Neural cell (in vitro differentiated cells): ENCODE measurements around the gene MYO15A. TPM values are rescaled to one million over a fixed set of nuclear protein-coding genes. Genes with fewer than 3 reads are reported as not detected.

ENCODE experiments used
- H2AFZ ChIP-seq: fragments of 200-600, 300-800 bp; sonication (generic), shearing (Covaris generic); 2 replicates; pipeline ENCODE4 v1.6.0; 2014; ENCODE audit warnings: low read depth, mild to moderate bottlenecking, antibody characterized with exemption, low read length, moderate library complexity
- H3F3A ChIP-seq: fragments of 200-600 bp; shearing (Covaris generic); 2 replicates; pipeline ENCODE4 v1.6.1; 2016; ENCODE audit warnings: mild to moderate bottlenecking, moderate library complexity, mixed read lengths, antibody characterized with exemption, low read length; ENCODE audit not compliant: insufficient read depth, poor library complexity, severe bottlenecking
- H3K27ac ChIP-seq: fragments of 200-600, 300-800 bp; sonication (generic), shearing (Covaris generic); 2 replicates; pipeline ENCODE4 v1.5.1; 2014; ENCODE audit warnings: mild to moderate bottlenecking, low read length, moderate library complexity
- H3K27me3 ChIP-seq: fragments of 300-800, 200-600 bp; sonication (generic), shearing (Covaris generic); 2 replicates; pipeline ENCODE4 v1.6.0; 2014; ENCODE audit warnings: mild to moderate bottlenecking, low read depth, low read length, moderate library complexity; ENCODE audit not compliant: insufficient read depth
- H3K36me3 ChIP-seq: fragments of 300-800, 200-600 bp; sonication (generic), shearing (Covaris generic); 2 replicates; pipeline ENCODE4 v1.5.1; 2014; ENCODE audit warnings: mild to moderate bottlenecking, antibody characterized with exemption, low read length, moderate library complexity; ENCODE audit not compliant: insufficient read depth
- H3K4me2 ChIP-seq: fragments of 300-800, 200-600 bp; sonication (generic), shearing (Covaris generic); 2 replicates; pipeline ENCODE4 v1.6.0; 2014; ENCODE audit warnings: mild to moderate bottlenecking, low read length
- H3K4me3 ChIP-seq: fragments of 300-800, 200-600 bp; sonication (generic), shearing (Covaris generic); 2 replicates; pipeline ENCODE4 v1.5.1; 2014; ENCODE audit warnings: mild to moderate bottlenecking, low read length, moderate library complexity
- H3K79me2 ChIP-seq: fragments of 200-600 bp; shearing (Covaris generic); replicated peaks from 2 replicates; pipeline ENCODE4 v1.6.0; 2014; ENCODE audit warnings: mild to moderate bottlenecking, low read length, moderate library complexity; ENCODE audit not compliant: insufficient read depth
- H3K9ac ChIP-seq: fragments of 300-800, 200-600 bp; sonication (generic), shearing (Covaris generic); 2 replicates; pipeline ENCODE4 v1.6.1; 2016; ENCODE audit warnings: mild to moderate bottlenecking, low read length, mixed read lengths
- H3K9me2 ChIP-seq: fragments of 200-600 bp; shearing (Covaris generic); 2 replicates; pipeline ENCODE4 v1.6.1; 2016; ENCODE audit warnings: mild to moderate bottlenecking, low read length, mixed read lengths; ENCODE audit not compliant: insufficient read depth
- H3K9me3 ChIP-seq: fragments of 200-600, 300-800 bp; sonication (generic), shearing (Covaris generic); 2 replicates; pipeline ENCODE4 v1.6.1; 2016; ENCODE audit warnings: mild to moderate bottlenecking, mixed run types, low read length, moderate library complexity, mixed read lengths
- H4K20me1 ChIP-seq: fragments of 200-600 bp; shearing (Covaris generic); 2 replicates; pipeline ENCODE4 v1.6.1; 2016; ENCODE audit warnings: mild to moderate bottlenecking, mixed run types; ENCODE audit not compliant: insufficient read depth
- EP300 ChIP-seq: fragments of 450-650 bp; conservative IDR thresholded peaks from 2 replicates; pipeline ENCODE4 v1.6.1; 2014; ENCODE audit warnings: antibody characterized with exemption, mild to moderate bottlenecking, moderate library complexity; ENCODE audit not compliant: poor library complexity, severe bottlenecking
- EZH2 ChIP-seq: fragments of 200-600, 300-800 bp; shearing (Covaris generic), sonication (generic); IDR thresholded peaks from 2 replicates; pipeline ENCODE4 v1.6.1; 2014; ENCODE audit warnings: antibody characterized with exemption, low read length, borderline replicate concordance, mild to moderate bottlenecking; ENCODE audit not compliant: insufficient read depth, poor library complexity, severe bottlenecking
- MXI1 ChIP-seq: fragments of 450-650 bp; conservative IDR thresholded peaks from 2 replicates; pipeline ENCODE4 v1.6.1; 2014; ENCODE audit warnings: antibody characterized with exemption, mild to moderate bottlenecking; ENCODE audit not compliant: poor library complexity, severe bottlenecking
- POLR2AphosphoS5 ChIP-seq: IDR thresholded peaks from 2 replicates; pipeline ENCODE4 v1.6.1; 2012
- RAD21 ChIP-seq: fragments of 450-650 bp; conservative IDR thresholded peaks from 2 replicates; pipeline ENCODE4 v1.6.1; 2014; ENCODE audit warnings: antibody characterized with exemption, mild to moderate bottlenecking, moderate library complexity
- SMC3 ChIP-seq: fragments of 450-650 bp; conservative IDR thresholded peaks from 2 replicates; pipeline ENCODE4 v1.6.1; 2014; ENCODE audit warnings: antibody characterized with exemption, mild to moderate bottlenecking, moderate library complexity; ENCODE audit not compliant: poor library complexity
- TAF1 ChIP-seq: IDR thresholded peaks from 2 replicates; pipeline ENCODE4 v1.6.1; 2012; ENCODE audit warnings: low read depth
- polyA plus RNA-seq: library from polyadenylated mRNA; depleted of rRNA; stranded (reverse); fragments of >200 nt; gene quantifications from 2 replicates; pipeline ENCODE4 v1.2.3, GENCODE V29; 2014
- TF ChIP-seq, protein P1 (sequence below): fragments of 450-650 bp; IDR thresholded peaks from 2 replicates; pipeline ENCODE4 v1.5.1; 2014; ENCODE audit warnings: antibody characterized with exemption, mild to moderate bottlenecking, moderate library complexity; ENCODE audit not compliant: poor library complexity, severe bottlenecking
- TF ChIP-seq, protein P2 (sequence below): IDR thresholded peaks from 2 replicates; pipeline ENCODE4 v1.6.1; 2012; ENCODE audit warnings: borderline replicate concordance

Gene MYO15A
- polyA plus RNA-seq, 1 donor from 2014 or later: 1.9 TPM

DNA sequence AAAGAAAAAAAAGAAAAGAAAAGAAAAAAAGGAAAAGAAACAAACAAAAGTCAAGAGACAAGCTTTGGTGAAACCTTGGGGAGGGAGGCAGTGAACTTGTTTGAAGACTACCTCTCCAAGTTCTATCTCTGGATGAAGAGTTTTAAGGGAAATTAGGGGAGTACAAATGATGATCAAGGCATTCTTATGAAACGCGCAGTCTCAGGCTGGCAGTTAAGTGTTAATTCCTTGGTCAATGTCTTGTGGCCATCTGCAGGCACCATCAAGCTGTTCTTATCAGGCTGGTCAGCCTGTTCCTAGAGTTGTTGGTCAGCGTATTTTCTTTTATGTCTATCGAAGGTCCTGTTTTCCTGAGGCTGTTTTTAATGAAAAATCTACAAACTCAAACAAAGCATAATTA, 29.0 kb upstream of the MYO15A start:
- Histone ChIP-seq H3K36me3 (no peaks in the 10 kb centered on the region), H3F3A (no peaks in the 10 kb centered on the region), H3K4me2 (no peak overlapping the region), H3K27ac (no peak overlapping the region), H3K9me2 (no peaks in the 10 kb centered on the region), H3K79me2 (no peaks in the 10 kb centered on the region), H3K9me3 (no peaks in the 10 kb centered on the region), H2AFZ (no peak overlapping the region), H3K4me3 (no peak overlapping the region), H4K20me1 (no peaks in the 10 kb centered on the region), H3K9ac (no peak overlapping the region), H3K27me3 (no peaks in the 10 kb centered on the region)
- TF ChIP-seq, protein P1, sequence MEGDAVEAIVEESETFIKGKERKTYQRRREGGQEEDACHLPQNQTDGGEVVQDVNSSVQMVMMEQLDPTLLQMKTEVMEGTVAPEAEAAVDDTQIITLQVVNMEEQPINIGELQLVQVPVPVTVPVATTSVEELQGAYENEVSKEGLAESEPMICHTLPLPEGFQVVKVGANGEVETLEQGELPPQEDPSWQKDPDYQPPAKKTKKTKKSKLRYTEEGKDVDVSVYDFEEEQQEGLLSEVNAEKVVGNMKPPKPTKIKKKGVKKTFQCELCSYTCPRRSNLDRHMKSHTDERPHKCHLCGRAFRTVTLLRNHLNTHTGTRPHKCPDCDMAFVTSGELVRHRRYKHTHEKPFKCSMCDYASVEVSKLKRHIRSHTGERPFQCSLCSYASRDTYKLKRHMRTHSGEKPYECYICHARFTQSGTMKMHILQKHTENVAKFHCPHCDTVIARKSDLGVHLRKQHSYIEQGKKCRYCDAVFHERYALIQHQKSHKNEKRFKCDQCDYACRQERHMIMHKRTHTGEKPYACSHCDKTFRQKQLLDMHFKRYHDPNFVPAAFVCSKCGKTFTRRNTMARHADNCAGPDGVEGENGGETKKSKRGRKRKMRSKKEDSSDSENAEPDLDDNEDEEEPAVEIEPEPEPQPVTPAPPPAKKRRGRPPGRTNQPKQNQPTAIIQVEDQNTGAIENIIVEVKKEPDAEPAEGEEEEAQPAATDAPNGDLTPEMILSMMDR: no peak
- TF ChIP-seq SMC3 (no peak), POLR2AphosphoS5 (no peak), EZH2 (no peak), MXI1 (no peak), EP300 (no peak), TAF1 (no peak), RAD21 (no peak)
- TF ChIP-seq, protein P2, sequence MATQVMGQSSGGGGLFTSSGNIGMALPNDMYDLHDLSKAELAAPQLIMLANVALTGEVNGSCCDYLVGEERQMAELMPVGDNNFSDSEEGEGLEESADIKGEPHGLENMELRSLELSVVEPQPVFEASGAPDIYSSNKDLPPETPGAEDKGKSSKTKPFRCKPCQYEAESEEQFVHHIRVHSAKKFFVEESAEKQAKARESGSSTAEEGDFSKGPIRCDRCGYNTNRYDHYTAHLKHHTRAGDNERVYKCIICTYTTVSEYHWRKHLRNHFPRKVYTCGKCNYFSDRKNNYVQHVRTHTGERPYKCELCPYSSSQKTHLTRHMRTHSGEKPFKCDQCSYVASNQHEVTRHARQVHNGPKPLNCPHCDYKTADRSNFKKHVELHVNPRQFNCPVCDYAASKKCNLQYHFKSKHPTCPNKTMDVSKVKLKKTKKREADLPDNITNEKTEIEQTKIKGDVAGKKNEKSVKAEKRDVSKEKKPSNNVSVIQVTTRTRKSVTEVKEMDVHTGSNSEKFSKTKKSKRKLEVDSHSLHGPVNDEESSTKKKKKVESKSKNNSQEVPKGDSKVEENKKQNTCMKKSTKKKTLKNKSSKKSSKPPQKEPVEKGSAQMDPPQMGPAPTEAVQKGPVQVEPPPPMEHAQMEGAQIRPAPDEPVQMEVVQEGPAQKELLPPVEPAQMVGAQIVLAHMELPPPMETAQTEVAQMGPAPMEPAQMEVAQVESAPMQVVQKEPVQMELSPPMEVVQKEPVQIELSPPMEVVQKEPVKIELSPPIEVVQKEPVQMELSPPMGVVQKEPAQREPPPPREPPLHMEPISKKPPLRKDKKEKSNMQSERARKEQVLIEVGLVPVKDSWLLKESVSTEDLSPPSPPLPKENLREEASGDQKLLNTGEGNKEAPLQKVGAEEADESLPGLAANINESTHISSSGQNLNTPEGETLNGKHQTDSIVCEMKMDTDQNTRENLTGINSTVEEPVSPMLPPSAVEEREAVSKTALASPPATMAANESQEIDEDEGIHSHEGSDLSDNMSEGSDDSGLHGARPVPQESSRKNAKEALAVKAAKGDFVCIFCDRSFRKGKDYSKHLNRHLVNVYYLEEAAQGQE: no peak

DNA sequence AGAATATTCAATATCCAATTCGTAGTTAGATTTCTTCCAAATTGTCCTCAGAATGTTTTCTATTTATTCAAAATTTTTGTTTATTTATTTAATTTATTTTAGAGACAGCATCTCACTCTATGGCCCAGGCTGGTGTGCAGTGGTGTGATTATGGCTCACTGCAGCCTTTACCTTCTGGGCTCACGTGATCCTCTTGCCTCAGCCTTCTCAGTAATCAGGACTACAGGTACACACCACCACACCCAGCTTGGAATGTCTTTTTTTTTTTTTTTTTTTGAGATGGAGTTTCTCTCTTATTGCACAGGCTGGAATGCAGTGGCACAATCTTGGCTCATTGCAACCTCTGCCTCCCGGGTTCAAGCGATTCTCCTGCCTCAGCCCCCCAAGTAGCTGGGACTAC, 24.3 kb upstream of the MYO15A start:
- no peaks in the 10 kb centered on the region for H3K27me3 ChIP-seq
- no peaks in the 10 kb centered on the region for H3K9me2 ChIP-seq
- H3K4me2 ChIP-seq: no peak overlapping the region
- no peak overlapping the region for H3K4me3 ChIP-seq
- TF ChIP-seq RAD21 (no peak), TAF1 (no peak), EZH2 (no peak), MXI1 (no peak), EP300 (no peak)
- no peaks in the 10 kb centered on the region for H4K20me1 ChIP-seq
- H3K9ac ChIP-seq: no peak overlapping the region
- H3F3A ChIP-seq: no peaks in the 10 kb centered on the region
- H3K79me2 ChIP-seq: no peaks in the 10 kb centered on the region
- no peak overlapping the region for H2AFZ ChIP-seq
- H3K36me3 ChIP-seq: no peaks in the 10 kb centered on the region
- no peak overlapping the region for H3K27ac ChIP-seq
- H3K9me3 ChIP-seq: no peaks in the 10 kb centered on the region
